Left lung (tissue), 10 donors: ENCODE measurements around the gene ALDOB. TPM values are rescaled to one million over a fixed set of nuclear protein-coding genes. Genes with fewer than 3 reads are reported as not detected.

Experiments
- ATAC-seq: fragments of 200-7000 bp; cut with Tn5 transposase; one replicate; pipeline ENCODE4 v1.9.1; 2020; ENCODE audit warnings: moderate library complexity
- DNase-seq, 4 donors: peaks; one replicate each; pipeline ENCODE4 v3.0.0-alpha.2; 2013 to 2020
- H3K27ac ChIP-seq, 2 donors: fragments of 200-600 bp; sonication (generic) in 1 of 2; one replicate each; pipeline versions ENCODE4 v1.5.0 to v1.8.0; 2020 to 2021
- H3K27me3 ChIP-seq, 2 donors: fragments of 200-600 bp; sonication (generic) in 1 of 2; one replicate each; pipeline versions ENCODE4 v1.5.0 to v1.8.0; 2020 to 2021
- H3K36me3 ChIP-seq, 2 donors: fragments of 200-600 bp; sonication (generic) in 1 of 2; one replicate each; pipeline versions ENCODE4 v1.5.0 to v1.8.0; 2020 to 2021
- H3K4me1 ChIP-seq, 2 donors: fragments of 200-600 bp; one replicate each; pipeline ENCODE4 v1.8.0; 2021
- H3K4me3 ChIP-seq, 2 donors: fragments of 200-600 bp; sonication (generic) in 1 of 2; one replicate each; pipeline versions ENCODE4 v1.5.0 to v1.8.0; 2020 to 2021; ENCODE audit warnings: mild to moderate bottlenecking in 1 of 2
- H3K9me3 ChIP-seq, 2 donors: fragments of 200-600 bp; sonication (generic) in 1 of 2; one replicate each; pipeline versions ENCODE4 v1.5.0 to v1.8.0; 2020 to 2021
- CTCF ChIP-seq, 2 donors: fragments of 200-600 bp; sonication (generic) in 1 of 2; IDR thresholded peaks; one replicate each; pipeline versions ENCODE4 v1.5.0 to v1.8.0; 2021; ENCODE audit warnings: antibody characterized with exemption in 2 of 2
- intact Hi-C, 2 donors: fragments of 100-400 bp; cut with DNase I; formaldehyde crosslinking; loops; one replicate each; pipeline versions ENCODE4 v1.11.2 to v1.14.2; 2022
- polyA plus RNA-seq, 6 donors: library from polyadenylated mRNA; unstranded; fragments of 120-200 nt; gene quantifications; one replicate each; pipeline ENCODE4 v1.2.1, GENCODE V29; 2013; ENCODE audit not compliant: insufficient read length in 6 of 6
- total RNA-seq, 2 donors: library from RNA; stranded (reverse); fragmentation: NEBNext Ultra II Directional; extraction: Animal tissue kit (Norgen Biotek cat#: 25700); gene quantifications; one replicate each; pipeline ENCODE4 v1.2.1, GENCODE V29; 2021
- donor health status: DM: no; HTN: yes; CAD: no.
- donor health status: DM: no; HTN: no; CAD: no.

Gene ALDOB
- total and polyA plus RNA-seq, 8 donors = 2.2 to 7.4 (median 2.4) TPM; not detected in 2

- no peaks in the 10 kb centered on the region for H3K9me3 ChIP-seq
- H3K36me3 ChIP-seq = no peaks in the 10 kb centered on the region
- H3K4me1 ChIP-seq = no peaks in the 10 kb centered on the region
- no peak overlapping the region for H3K27ac ChIP-seq
- no peaks in the 10 kb centered on the region for H3K27me3 ChIP-seq
- intact Hi-C loops = no loop called here
- DNase-seq (no peak), ATAC-seq (no peak)
- no peak overlapping the region for H3K4me3 ChIP-seq
- TF ChIP-seq CTCF (IDR thresholded peaks at IDR 0.05) = no peak
Measured at GRCh38 chr9:101427358-101427757, 8.2 kb downstream of the ALDOB start.

GRCh38 chr9:101421653-101422065, 13.9 kb downstream of the ALDOB start:
- ATAC-seq = peak; percentile 72

GRCh38 chr9:101419863-101420262, 15.7 kb downstream of the ALDOB start:
- no peaks in the 10 kb centered on the region for H3K27me3 ChIP-seq
- no peak for TF ChIP-seq CTCF (IDR thresholded peaks at IDR 0.05)
- no peaks in the 10 kb centered on the region for H3K36me3 ChIP-seq
- intact Hi-C loops = no loop called here
- no peak overlapping the region for H3K4me3 ChIP-seq
- H3K27ac ChIP-seq = no peak overlapping the region
- H3K9me3 ChIP-seq = peaks cover 0 to 38% of the 10 kb centered on the region in 2 donors
- H3K4me1 ChIP-seq = no peaks in the 10 kb centered on the region
- no peak for DNase-seq
- no peak for ATAC-seq

More at GRCh38 chr9:101421653-101422065, 13.9 kb downstream of the ALDOB start:
- no peak overlapping the region for H3K27ac ChIP-seq
- peak in 2 of 4 donors; percentile 11 to 43 for DNase-seq
- no peaks in the 10 kb centered on the region for H3K4me1 ChIP-seq
- H3K27me3 ChIP-seq = no peaks in the 10 kb centered on the region
- peaks cover 0 to 23% of the 10 kb centered on the region in 2 donors for H3K9me3 ChIP-seq
- no peak for TF ChIP-seq CTCF (IDR thresholded peaks at IDR 0.05)
- H3K36me3 ChIP-seq = no peaks in the 10 kb centered on the region
- intact Hi-C loops = no loop called here
- H3K4me3 ChIP-seq = no peak overlapping the region

GRCh38 chr9:101418518-101419430, 16.8 kb downstream of the ALDOB start:
- intact Hi-C loops = no loop called here
- no peaks in the 10 kb centered on the region for H3K36me3 ChIP-seq
- no peak for TF ChIP-seq CTCF (IDR thresholded peaks at IDR 0.05)
- no peaks in the 10 kb centered on the region for H3K4me1 ChIP-seq
- no peak overlapping the region for H3K4me3 ChIP-seq
- H3K27ac ChIP-seq = no peak overlapping the region
- peaks cover 0 to 49% of the 10 kb centered on the region in 2 donors for H3K9me3 ChIP-seq
- DNase-seq (no peak), ATAC-seq (no peak)
- no peaks in the 10 kb centered on the region for H3K27me3 ChIP-seq

- peaks cover 0 to 57% of the 10 kb centered on the region in 2 donors for H3K9me3 ChIP-seq
- no peaks in the 10 kb centered on the region for H3K36me3 ChIP-seq
- no peak for TF ChIP-seq CTCF (IDR thresholded peaks at IDR 0.05)
- DNase-seq = no peak
- no peak overlapping the region for H3K4me3 ChIP-seq
- no peaks in the 10 kb centered on the region for H3K4me1 ChIP-seq
- H3K27me3 ChIP-seq = no peaks in the 10 kb centered on the region
- intact Hi-C loops = no loop called here
- no peak for ATAC-seq
- no peak overlapping the region for H3K27ac ChIP-seq
Measured at GRCh38 chr9:101417977-101418376, 17.6 kb downstream of the ALDOB start.
